ENCODE results near the gene RSPH6A. TPM values are rescaled to one million over a fixed set of nuclear protein-coding genes. Genes with fewer than 3 reads are reported as not detected.
A peak's percentile ranks its signal among the peaks of the same experiment; 100 is the strongest.
"Not testable (repeated sequence)": the region's sequence is repeated elsewhere in the genome, so short reads cannot be mapped to it uniquely, and the experiment has no call there.

The RSPH6A gene
- polyA plus RNA-seq, 3 donors, result not detected

DNA sequence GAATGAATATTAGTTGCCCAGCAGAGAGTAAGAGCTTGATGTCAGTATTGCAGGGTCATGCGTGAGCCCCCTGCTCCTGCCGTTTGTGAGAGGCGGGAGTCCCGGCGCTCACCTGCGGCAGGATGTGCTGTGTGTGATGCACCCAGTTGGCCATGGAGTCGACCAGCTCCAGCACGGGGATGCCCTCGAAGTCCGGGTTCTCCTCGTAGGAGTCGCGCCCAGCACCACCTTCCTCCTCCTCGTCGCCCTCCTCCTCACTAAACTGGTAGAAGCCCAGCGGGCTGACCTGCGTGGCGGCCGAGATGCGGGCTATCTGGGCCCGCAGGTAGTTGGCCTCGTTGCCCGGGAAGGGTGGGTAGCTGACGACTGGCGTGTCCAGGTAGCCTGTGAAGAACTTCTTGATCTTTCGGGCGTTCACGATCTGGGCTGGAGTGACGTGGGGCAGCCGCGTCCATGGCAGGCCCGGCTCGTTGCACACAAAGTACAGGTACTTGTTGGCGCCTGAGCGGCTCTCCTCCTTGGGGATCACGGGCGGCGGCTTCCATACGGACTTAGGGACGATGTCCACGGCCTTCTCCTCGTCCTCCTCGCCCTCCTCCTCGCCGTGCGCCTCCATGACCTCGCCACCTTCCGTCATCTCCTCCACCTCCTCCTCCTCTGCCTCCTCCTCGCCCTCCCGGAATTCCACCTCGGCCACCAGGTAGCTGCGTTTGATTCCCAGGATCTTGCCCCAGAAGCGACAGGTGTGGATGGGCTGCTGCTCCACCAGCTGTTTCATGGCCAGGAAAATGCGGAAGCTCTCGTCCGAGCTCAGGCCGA, 10.8 kb downstream of the RSPH6A start:
- DNase-seq (ENCODE audit: low read depth in 3 of 3, low spot score in 2 of 3), result no peak

DNA sequence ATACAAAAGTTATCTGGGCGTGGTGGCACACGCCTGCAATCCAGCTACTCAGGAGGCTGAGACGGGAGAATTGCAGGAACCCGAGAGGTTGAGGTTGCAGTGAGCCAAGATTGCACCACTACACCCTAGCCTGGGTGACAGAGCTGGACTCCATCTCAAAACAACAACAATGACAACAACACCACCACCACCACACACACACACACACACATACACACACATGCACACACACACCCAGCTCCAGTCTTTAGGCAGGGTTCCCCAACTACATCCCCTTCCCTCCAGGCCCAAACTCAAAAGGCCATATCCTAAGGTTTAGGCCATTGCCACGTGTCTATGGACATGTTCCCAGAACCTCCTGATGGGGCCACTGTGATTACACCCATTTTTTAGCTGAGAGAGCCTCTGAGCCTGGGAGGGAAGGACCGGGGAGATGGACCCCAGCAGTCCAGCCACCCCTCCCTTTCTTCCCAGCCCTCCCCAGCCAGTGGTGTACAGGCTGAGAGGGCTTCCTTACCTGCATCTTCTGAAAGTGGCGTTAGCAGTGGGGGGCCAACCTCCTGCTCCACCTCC, 13.4 kb downstream of the RSPH6A start:
- no peak for DNase-seq (ENCODE audit: low read depth in 3 of 3, low spot score in 2 of 3)

DNA sequence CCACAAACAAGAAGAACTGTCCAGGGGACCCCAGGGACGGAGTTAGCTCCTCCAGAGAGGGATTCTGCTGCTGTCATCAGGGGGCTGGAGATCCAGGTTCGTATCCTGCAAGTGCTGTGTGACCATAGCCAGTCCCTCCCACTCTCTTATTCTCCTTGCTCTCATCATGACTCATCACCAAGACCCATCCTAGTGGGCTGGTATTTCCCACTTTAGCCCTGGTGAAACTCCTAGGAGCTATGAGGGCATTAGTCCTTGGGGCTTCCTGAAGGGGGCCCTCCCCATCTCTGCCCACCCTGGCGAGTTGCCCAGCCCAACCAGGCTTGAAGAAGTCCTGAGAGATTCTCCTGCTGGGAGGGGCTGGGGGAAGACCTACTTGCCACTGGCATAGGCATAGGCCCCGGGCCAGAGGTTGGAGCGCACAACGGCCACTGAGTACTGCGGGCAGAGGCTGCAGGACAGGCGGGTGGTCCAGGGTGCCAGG, 15.0 kb downstream of the RSPH6A start:
- no peak for DNase-seq (ENCODE audit: low read depth in 3 of 3, low spot score in 2 of 3)

DNA sequence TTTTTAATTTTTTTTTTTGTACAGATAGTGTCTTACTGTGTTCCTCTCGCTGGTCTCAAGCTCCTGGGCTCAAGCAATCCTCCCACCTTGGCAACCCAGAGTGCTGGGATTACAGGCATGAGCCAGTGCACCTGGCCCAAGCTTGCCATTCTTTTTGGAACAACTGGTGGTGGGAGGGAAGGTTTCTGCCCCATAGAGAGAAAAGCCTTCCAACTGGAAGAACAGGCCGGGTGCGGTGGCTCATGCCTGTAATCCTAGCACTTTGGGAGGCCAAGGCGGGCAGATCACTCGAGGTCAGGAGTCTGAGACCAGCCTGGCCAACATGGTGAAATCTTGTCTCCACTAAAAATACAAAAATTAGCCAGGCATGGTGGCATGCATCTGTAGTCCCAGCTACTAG, 15.6 kb downstream of the RSPH6A start:
- not testable (repeated sequence) for DNase-seq (ENCODE audit: low read depth in 3 of 3, low spot score in 2 of 3)

DNA sequence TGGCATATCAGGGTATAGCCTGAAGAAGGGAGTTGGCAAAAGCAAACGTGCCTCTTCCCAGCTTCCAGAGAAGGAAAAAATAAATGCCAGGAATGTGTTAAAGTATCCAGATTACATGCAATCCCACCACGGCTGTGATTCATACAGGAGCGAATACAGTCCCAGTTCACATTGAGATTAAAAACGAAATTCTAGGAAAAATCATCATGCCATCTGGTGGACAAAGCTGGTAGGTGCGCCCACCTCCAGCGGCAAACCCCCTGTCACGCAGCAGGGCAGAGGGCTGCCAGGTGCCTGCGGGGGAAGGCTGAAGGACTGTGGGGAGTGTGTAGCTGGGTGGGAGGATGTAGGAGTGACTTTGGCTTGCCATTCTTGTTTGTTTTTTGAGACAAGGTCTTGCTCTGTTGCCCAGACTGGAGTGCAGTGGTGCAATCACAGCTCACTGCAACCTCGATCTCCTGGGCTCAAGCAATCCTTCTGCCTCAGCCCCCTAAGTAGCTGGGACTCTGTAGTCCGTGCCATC, 16.1 kb downstream of the RSPH6A start:
- DNase-seq (ENCODE audit: low read depth in 3 of 3, low spot score in 2 of 3), result peak; percentile 56 to 64 (median 58)

DNA sequence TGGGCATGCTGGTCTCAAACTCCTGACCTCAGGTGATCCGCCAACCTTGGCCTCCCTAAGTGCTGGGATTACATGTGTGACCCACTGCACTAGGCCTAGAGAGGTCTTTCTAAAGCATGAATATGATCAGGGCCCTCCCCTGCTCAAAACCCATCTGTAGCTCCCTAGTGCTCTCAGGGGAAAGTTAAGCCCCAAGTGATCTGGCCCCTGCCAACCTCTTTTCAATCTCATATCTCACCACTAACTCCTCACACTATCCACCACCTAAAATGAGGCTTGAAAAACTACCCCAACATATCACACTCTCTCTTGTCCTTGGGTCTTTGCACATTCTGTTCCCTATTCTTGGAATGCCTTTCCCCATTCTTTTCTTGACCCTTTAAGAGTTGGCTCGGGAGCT, 20.5 kb downstream of the RSPH6A start:
- DNase-seq (ENCODE audit: low read depth in 3 of 3, low spot score in 2 of 3), result no peak

DNA sequence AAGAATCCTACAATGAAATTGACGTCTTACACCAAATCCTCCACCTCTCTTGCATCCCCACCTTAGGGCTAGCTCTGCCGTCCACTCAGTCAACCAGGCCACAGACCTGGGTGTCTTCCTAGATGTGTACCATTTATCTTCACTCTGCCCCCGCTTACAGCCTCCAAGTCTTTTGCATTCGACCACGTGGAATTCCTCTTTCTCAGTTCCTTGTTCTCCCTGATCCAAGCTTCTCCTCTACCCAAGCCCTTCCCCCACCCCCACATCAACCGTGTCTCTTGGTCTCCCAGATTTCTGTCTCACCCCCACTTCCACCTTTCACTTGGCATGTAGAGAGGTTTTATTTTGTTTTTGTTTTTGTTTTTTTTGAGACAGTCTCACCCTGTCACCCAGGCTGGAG, 21.2 kb downstream of the RSPH6A start:
- DNase-seq (ENCODE audit: low read depth in 3 of 3, low spot score in 2 of 3), result no peak

DNA sequence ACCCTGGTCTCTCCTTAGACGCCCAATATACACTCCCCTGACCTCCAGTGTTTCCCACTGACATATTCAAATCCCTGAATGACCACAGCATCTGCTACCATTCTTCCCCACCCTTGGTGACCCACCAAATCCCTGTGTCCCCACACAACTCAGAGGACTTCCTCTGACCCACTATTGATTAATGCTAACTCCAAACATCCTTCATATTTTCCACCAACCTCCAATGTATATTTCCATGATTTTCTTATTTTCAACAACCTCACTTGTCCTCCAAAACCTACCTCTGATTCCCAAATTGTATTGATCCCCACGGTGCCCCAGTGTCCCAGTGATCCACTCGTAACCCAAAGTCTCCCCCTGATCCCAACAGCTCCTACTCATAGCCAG, 21.9 kb downstream of the RSPH6A start:
- no peak for DNase-seq (ENCODE audit: low read depth in 3 of 3, low spot score in 2 of 3)

DNA sequence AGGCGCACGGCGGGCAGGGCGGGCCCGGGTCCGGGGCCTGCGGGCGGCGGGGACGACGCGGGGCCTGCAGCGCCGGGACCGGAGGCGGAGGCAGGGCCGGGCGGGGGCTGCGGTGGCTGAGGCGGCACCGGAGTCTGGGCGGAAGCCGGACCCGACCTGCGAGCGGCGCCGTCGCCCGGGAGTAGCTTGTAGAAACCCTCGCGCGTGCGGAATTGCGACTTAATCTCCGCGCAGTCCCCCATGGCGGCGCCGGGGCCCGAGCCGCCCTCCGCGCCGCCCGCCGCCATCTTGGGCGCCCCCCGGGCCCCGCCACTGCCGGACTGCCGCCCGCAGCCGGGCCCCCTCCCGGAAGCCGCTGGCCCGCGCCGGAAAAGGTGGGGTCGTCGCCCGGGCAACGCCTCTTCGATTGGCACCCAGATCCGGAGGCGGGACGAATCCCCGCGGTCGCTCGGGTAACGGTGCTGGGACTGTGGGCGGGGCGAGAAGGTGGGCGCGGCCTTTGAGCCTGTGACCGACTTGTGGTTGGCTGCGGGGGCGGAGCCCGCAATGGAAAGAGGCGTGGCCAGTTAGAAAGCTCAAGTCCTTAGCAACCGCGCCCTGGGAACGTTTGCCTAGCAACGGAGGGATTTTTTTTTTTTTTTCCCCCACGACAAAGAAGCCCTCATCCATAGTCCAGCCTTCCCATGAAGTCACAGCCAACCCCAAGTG, 22.5 kb downstream of the RSPH6A start, which contains the start of gene DMWD:
DMWD (minus strand) TSS at position 376 of the 708 bp plus-strand sequence; CDS start at position 287, 89 bp downstream.
- DNase-seq (ENCODE audit: low read depth in 3 of 3, low spot score in 2 of 3), result peak; percentile 96 to 99 (median 97)

DNA sequence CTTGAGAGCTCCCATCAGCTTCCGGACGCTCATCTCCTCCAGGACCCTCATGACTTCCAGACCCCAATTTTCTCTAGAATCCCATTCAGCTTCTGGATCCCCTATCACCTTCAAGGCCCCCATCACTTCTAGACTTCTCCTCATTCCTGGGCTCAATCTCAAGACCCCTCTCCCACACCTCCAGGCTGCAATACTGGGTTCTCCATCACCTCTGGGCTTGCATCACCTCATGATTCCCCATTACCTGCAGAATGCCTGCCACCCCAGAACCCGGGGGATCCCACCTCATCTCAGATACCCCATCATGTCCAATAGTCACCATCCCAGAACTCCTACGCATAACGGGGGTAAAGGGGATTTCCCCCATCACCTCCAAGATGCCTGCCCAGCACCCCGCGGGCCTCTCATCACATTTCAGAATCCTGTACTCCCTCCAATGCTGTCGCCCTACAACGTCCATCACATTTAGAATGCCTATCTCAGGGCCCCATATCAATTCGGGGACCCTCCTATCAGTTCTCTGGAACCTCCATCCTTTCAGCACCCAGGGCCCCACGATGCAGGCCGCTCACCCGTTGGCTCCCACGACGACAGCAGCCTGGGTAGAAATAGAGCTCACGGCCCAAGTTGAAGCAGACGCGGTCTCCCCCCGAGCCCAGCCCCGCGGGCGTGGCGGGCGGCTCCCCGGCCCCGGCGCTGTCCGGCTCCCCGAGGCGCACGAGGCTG, 23.2 kb downstream of the RSPH6A start:
- no peak for DNase-seq (ENCODE audit: low read depth in 3 of 3, low spot score in 2 of 3)

DNA sequence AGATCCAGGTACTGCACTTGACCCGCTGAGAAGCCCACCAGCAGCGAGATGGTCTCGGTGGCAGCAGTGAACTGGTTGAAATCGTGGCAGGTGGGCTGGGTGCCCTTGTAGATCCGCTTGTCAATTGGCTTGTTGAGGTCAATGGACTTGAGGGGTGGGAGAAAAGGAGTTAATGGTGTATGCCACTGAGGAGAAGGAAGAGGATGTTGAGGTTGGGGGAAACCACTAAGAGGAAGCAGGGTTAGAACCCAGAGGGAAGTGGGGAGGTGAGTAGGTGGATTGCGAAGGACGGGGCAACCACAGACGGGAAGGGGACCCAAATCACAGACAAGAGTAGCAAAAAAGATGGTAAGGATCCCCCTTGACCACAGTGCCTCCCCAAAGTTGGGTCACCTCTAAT, 24.2 kb downstream of the RSPH6A start:
- no peak for DNase-seq (ENCODE audit: low read depth in 3 of 3, low spot score in 2 of 3)

DNA sequence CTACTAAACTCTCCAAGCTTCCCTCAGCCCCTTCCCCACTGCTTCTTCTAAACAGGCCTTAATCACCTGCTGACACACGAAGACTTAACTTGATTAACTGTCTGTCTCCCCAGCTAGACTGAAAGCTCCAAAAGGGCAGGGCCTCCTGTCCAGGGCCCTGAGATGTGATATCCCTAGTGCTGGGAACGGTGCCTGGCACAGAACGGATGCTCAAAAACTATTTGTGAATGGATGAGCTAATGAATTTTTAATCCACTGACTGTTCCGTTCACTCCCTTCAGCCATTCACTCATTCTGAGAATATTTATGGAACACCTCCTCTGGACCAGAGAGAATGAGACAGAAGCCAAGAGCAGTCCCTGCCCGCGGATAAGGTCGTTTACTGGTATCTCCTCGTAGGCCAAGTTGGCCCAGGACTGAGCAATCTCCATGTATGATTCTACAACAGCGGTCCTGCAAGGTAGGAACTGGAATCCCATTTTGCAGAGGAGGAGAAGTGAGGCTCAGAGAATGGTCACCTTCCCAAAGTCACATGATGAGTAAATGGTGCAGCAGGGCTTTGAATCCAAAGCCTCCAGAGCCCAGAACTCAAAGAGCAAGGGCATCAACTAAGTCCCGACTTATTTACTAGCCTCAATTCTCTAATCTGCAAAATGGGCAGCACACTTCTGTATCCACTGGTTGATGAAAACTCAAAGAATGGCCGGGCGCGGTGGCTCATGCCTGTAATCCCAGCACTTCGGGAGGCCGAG, 25.9 kb downstream of the RSPH6A start:
- no peak for DNase-seq (ENCODE audit: low read depth in 3 of 3, low spot score in 2 of 3)

DNA sequence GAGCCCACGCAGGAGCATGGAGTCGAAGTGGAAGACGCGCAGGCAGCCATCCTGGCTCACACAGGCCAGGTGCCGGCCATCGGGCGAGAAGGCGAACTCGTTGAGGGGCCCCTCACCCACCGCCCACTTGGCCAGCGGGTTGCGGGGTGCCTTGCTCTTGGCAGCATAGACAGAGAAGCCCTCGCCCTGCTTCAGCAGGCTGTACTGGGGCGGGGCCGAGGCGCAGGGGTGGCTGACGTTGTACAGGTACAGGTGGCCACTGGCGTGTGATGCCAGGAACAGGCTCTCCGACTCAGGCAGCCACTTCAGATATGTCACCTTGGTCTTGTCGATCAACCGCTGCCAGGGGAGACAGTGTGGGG, 28.6 kb downstream of the RSPH6A start:
- DNase-seq (ENCODE audit: low read depth in 3 of 3, low spot score in 2 of 3), result no peak

DNA sequence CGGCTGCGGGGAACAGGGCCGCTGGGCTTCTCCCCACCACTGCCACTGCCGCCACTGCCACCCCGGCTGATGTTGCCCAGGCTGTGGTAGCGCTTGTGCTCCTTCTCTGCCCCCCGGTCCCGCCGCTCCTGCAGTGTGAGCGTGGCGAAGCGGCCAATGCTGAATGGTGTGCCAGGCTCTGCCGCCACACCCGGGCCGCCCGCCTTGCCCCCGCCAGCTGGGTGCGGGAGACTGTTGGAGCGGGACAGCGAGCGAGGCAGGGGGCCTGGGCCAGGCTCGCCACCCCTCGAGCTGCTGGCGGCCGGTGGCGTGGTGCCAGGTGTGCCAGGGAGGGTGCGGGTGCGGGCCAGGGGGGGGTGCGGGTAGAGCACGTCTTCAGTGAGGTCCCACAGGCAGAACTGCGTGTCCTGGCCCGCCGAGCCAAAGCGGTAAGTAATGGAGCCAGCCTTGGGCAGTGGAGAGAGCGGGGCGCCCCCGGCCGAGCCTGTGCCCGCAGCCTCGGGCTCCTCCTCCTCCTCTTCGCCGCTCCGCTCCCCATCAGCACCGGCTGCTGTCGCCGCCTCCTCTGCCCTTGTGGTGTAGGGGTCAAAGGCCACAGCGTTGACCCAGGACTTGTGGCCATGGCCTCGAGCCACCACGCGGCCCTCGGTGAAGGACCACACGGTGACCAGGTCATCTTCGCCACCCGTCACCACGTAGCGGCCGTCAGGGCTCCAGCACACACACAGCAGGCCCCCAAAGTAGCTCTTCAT, 29.2 kb downstream of the RSPH6A start:
- no peak for DNase-seq (ENCODE audit: low read depth in 3 of 3, low spot score in 2 of 3)

DNA sequence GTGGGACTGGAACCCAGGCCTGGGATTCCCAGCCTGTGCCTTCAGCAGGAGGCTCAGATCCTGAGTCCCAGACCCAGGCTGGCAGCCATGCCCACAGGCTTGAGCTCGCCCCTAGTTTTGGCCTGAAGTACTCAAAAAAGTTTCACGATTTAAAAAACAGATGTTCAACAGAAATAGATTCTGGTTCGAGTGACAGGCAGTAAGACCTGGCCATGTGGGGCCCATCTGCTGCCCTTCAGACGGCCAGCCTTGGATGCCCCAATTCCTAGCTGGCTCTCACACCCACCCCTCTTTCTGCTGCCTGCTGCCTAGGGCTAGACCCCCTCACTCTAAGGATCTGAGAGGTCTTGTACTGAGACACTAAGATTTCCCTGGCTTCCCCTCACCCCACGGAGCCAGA, 30.0 kb downstream of the RSPH6A start:
- no peak for DNase-seq (ENCODE audit: low read depth in 3 of 3, low spot score in 2 of 3)

DNA sequence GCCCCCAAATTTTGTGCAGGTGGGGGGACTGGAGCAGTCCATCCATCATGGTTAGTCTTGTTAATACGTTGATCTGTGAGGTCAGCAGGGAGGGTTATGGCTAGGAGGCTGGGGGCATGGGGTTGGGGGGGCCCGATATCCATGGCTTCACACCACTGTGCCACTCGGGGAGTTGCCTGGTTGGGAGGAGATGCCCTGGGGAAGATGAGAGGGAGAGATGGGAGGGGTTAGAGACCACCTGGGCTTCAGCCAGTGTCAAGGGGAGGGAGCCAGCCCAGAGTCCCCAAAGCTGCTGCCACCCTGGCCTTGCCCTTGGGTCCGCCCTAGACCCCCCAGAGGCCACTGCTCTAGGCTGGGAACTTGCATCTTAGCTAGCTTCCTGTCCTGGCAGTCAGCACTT, 31.0 kb downstream of the RSPH6A start:
- no peak for DNase-seq (ENCODE audit: low read depth in 3 of 3, low spot score in 2 of 3)

DNA sequence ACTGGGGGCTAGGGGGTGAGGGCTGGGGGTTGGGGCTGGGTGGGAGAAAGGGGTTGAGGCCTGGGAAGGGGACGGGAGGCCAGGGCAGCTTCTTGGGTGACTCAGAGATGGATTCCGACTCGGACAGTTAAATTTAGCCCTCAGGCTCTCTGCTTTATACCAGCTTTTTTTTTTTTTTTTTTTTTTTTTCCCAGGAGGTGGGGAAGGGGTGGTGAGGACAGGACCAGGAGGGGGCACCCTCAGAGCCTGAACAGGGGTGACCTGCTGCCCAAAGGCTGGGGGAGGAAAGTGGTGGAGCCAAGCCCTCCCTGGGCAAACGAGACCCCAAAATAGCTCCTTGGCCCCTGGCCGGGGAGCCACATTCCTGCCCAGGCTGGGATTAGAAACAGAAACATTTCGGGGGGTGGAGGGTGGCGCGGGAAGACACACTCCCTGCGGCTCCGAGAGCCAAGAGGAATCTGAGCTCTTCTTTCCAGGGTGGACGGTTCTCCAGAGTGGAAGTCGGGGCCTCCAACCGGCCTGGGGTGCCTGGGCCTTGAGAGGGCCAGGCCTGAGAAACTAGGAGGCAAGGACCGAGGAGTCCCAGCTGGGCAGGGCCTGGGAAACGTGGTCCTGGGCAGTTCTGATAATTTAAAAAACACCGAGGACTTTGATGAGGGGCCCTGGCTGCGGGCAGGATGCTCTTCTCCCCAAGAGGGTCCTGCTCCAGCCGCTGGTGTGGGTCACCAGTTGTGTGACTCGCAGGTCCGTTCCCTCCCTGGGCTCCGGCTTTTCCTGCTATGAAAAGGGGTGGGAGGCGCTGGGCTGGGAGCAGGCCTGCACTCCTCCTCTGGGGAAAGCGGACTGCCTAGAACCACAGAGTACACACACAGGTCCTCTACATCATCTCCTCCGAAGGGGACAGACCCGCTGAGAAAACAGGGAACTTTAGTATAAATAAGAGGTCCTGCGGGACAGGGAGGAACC, 32.0 kb downstream of the RSPH6A start:
- DNase-seq (ENCODE audit: low read depth in 3 of 3, low spot score in 2 of 3), result no peak

DNA sequence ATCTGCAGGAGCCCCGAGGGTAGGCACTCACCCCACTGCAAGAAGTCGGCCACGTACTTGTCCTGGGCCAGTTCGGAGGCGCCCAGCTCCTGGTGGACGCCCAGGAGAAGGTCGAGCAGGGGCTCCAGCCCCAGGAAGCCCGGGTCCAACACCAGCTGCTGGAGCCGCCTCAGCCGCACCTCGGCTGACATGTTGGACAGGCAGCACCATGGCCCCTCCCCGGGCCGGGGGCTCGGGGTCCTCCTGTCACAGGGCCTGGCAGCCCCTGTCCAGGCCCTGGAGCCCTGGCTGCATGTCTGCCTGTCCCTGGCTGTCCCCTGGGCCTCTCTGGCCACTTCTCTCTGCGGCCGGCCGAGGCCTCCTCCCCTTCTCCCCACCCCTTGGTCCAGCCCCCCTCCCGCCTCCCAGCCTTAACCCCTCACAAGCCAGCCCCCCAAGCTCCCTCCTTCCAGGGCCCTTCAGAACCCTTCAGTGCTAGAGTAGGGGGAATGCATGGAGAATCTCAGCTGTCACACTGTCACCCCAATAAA, 32.9 kb downstream of the RSPH6A start, which contains the start of gene DMPK:
DMPK (minus strand) TSS at position 329 of the 530 bp plus-strand sequence; CDS start at position 191, 138 bp downstream.
- no peak for DNase-seq (ENCODE audit: low read depth in 3 of 3, low spot score in 2 of 3)
